Ascending aorta (tissue), 2 donors: Measurements from ENCODE around the gene BTBD17. TPM values are rescaled to one million over a fixed set of nuclear protein-coding genes. Genes with fewer than 3 reads are reported as not detected.

Experiments
- DNase-seq, 2 donors: peaks; one replicate each; pipeline ENCODE4 v3.0.0-alpha.2; 2019; ENCODE audit warnings: low spot score in 2 of 2
- H3K27ac ChIP-seq, 2 donors: fragments of 200-600 bp; sonication (generic); one replicate each; pipeline ENCODE4 v1.5.1; 2016 to 2017; ENCODE audit warnings: mild to moderate bottlenecking in 1 of 2
- H3K27me3 ChIP-seq: fragments of 200-600 bp; sonication (generic); one replicate; pipeline ENCODE4 v1.5.1; 2017
- H3K36me3 ChIP-seq, 2 donors: fragments of 200-600 bp; sonication (generic); one replicate each; pipeline ENCODE4 v1.5.1; 2016
- H3K4me1 ChIP-seq, 2 donors: fragments of 200-600 bp; sonication (generic); one replicate each; pipeline ENCODE4 v1.5.1; 2016 to 2017; ENCODE audit warnings: mild to moderate bottlenecking in 1 of 2
- H3K4me3 ChIP-seq, 2 donors: fragments of 200-600 bp; sonication (generic); one replicate each; pipeline ENCODE4 v1.5.1; 2016 to 2017; ENCODE audit warnings: mild to moderate bottlenecking in 1 of 2
- H3K9me3 ChIP-seq, 2 donors: fragments of 200-600 bp; sonication (generic); one replicate each; pipeline ENCODE4 v1.5.1; 2016
- CTCF ChIP-seq, 3 experiments: fragments of 200-600 bp in 2 of 3; fragments of 450-650 bp in 1 of 3; sonication (generic) in 2 of 3; IDR thresholded peaks; one replicate each; pipeline ENCODE4 v1.5.1; 2016 to 2019; ENCODE audit warnings: antibody characterized with exemption in 3 of 3, mild to moderate bottlenecking in 1 of 3, moderate library complexity in 1 of 3
- intact Hi-C: fragments of 100-400 bp; cut with DNase I; formaldehyde crosslinking; loops from one replicate; pipeline ENCODE4 v1.15.1; 2023
- total RNA-seq: library from RNA; depleted of rRNA; stranded (reverse); fragments of >200 nt; gene quantifications from one replicate; pipeline ENCODE4 v1.1.0, GENCODE V29; 2016

The BTBD17 gene
- total RNA-seq, 1 donor from 2014 or later = not detected

GRCh38 chr17:74389937-74390679 is 28.4 kb upstream of the BTBD17 start:
- H3K9me3 ChIP-seq = no peaks in the 10 kb centered on the region
- H3K4me3 ChIP-seq = no peak overlapping the region
- intact Hi-C loops = no loop called here
- no peaks in the 10 kb centered on the region for H3K27me3 ChIP-seq
- no peak for DNase-seq
- TF ChIP-seq CTCF (IDR thresholded peaks at IDR 0.05) = no peak
- peaks cover 0 to 15% of the 10 kb centered on the region in 2 donors for H3K4me1 ChIP-seq
- no peaks in the 10 kb centered on the region for H3K36me3 ChIP-seq
- H3K27ac ChIP-seq = no peak overlapping the region

DNA sequence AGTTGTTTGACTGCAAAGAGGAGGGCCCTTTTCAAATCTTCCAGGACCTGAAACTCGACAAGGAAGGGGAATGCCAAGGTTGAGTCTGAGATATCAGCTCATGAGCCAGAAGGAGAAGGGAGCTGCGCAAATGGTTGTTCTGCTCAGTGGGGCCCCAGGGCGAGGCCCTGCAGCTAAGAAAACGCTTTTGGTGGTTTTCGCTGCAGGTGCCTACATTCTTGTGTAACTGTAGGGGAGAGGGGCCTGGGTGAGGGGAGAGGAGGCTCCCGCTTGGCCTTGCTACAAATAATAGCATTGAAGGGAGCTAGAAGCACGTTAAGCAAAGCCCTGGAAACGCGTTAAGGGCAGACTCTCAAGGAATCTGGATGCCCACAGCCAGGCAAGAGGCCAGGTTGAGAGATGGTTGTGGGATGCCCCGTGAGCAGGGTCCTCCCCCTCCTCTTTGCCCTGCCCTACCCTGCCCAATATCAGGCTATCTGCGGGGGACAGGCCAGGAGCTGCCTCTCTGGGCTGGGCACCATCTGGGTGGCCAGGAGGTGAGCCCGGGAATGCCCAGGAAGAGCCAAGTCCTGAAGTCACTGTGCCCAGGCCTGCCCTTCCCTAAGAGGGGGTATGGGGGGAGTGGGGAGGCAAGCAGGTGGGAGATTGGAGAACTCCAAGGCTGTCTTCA is 27.6 kb upstream of the BTBD17 start:
- no peaks in the 10 kb centered on the region for H3K27me3 ChIP-seq

GRCh38 chr17:74387365-74388218 is 25.9 kb upstream of the BTBD17 start:
- no peak for DNase-seq
- intact Hi-C loops = no loop called here
- H3K36me3 ChIP-seq = no peaks in the 10 kb centered on the region

More for the DNA sequence above, 27.6 kb upstream of the BTBD17 start:
- TF ChIP-seq CTCF (IDR thresholded peaks at IDR 0.05) = no peak
- H3K4me3 ChIP-seq = no peak overlapping the region
- no peaks in the 10 kb centered on the region for H3K36me3 ChIP-seq
- peaks cover 0 to 12% of the 10 kb centered on the region in 2 donors for H3K4me1 ChIP-seq
- H3K27ac ChIP-seq = no peak overlapping the region
- intact Hi-C loops = no loop called here
- no peak for DNase-seq
- no peaks in the 10 kb centered on the region for H3K9me3 ChIP-seq

DNA sequence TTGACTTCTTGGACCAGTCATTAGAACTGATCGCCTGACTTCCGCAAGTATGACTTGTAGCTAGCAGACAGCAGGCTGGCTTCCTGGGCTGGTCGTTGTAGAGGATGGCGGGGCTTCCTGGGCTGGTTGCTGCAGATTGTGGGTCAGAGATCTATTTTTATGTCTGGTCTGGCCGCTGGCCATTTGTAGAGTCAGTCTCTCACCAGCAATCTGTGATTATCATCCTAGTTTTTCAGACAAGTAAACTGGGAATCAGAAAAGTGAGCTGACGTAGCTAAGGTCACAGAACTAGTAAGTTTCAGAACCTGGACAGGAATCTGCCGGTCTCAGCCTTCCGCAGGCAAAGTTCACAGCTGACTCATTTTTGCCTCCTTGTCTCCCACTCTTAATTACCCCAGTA is 24.7 kb upstream of the BTBD17 start:
- peaks cover 0 to 2% of the 10 kb centered on the region in 2 donors for H3K4me1 ChIP-seq
- no peak overlapping the region for H3K27ac ChIP-seq
- intact Hi-C loops = no loop called here
- no peak for DNase-seq
- no peaks in the 10 kb centered on the region for H3K9me3 ChIP-seq
- H3K4me3 ChIP-seq = no peak overlapping the region
- H3K36me3 ChIP-seq = no peaks in the 10 kb centered on the region
- no peaks in the 10 kb centered on the region for H3K27me3 ChIP-seq
- no peak for TF ChIP-seq CTCF (IDR thresholded peaks at IDR 0.05)

More at GRCh38 chr17:74387365-74388218, 25.9 kb upstream of the BTBD17 start:
- no peak overlapping the region for H3K27ac ChIP-seq
- H3K9me3 ChIP-seq = no peaks in the 10 kb centered on the region
- no peak for TF ChIP-seq CTCF (IDR thresholded peaks at IDR 0.05)
- no peak overlapping the region for H3K4me3 ChIP-seq
- peaks cover 0 to 2% of the 10 kb centered on the region in 2 donors for H3K4me1 ChIP-seq
- no peaks in the 10 kb centered on the region for H3K27me3 ChIP-seq

DNA sequence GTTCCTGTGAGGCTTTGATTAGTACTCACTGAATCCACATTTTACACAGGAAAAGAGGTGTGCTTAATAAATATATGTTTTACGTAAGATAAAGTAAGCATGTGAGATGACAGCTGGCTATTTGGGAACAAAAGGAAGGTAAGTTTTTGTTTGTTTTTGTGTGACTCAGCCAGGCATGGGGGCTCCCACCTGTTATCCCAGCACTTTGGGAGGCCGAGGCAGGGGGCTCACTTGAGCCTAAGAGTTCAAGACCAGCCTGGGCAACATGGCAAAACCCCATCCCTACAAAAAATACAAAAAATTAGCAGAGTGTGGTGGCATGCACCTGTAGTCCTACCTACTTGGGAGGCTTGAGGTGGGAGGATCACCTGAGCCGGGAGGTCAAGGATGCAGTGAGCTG is 23.5 kb upstream of the BTBD17 start:
- TF ChIP-seq CTCF (IDR thresholded peaks at IDR 0.05) = no peak
- no peaks in the 10 kb centered on the region for H3K9me3 ChIP-seq
- no peak overlapping the region for H3K27ac ChIP-seq
- no peak overlapping the region for H3K4me3 ChIP-seq
- intact Hi-C loops = no loop called here
- H3K27me3 ChIP-seq = no peaks in the 10 kb centered on the region
- H3K36me3 ChIP-seq = no peaks in the 10 kb centered on the region
- H3K4me1 ChIP-seq = peaks cover 5 to 10% of the 10 kb centered on the region in 2 donors
- no peak for DNase-seq
